SJCRH30 (cell line): ENCODE measurements around the gene CD300LF. TPM values are rescaled to one million over a fixed set of nuclear protein-coding genes. Genes with fewer than 3 reads are reported as not detected.

Experiments used
- DNase-seq, 2 experiments: peaks; one replicate each; pipeline ENCODE4 v3.0.0-alpha.2; 2015 to 2020
- H3K27ac ChIP-seq: fragments of 250-450 bp; sonication (Bioruptor Pico); 2 replicates; pipeline ENCODE4 v1.5.1; 2020; ENCODE audit warnings: mild to moderate bottlenecking, moderate library complexity
- H3K27me3 ChIP-seq: fragments of 250-450 bp; sonication (Bioruptor Pico); 2 replicates; pipeline ENCODE4 v1.5.1; 2020; ENCODE audit warnings: mild to moderate bottlenecking, moderate library complexity
- H3K36me3 ChIP-seq: fragments of 250-450 bp; sonication (Bioruptor Pico); 2 replicates; pipeline ENCODE4 v1.5.1; 2020; ENCODE audit warnings: mild to moderate bottlenecking, moderate library complexity
- H3K4me1 ChIP-seq: fragments of 250-450 bp; sonication (Bioruptor Pico); 2 replicates; pipeline ENCODE4 v1.5.1; 2020; ENCODE audit warnings: mild to moderate bottlenecking, moderate library complexity
- H3K4me3 ChIP-seq: fragments of 250-450 bp; sonication (Bioruptor Pico); 2 replicates; pipeline ENCODE4 v1.5.1; 2020; ENCODE audit warnings: mild to moderate bottlenecking, moderate library complexity
- H3K9me3 ChIP-seq: fragments of 250-450 bp; sonication (Bioruptor Pico); replicated peaks from 2 replicates; pipeline ENCODE4 v1.5.1; 2020; ENCODE audit warnings: mild to moderate bottlenecking, moderate library complexity
- total RNA-seq: library from RNA; depleted of rRNA; stranded (reverse); fragments of >200 nt; shearing (Covaris generic); gene quantifications from 2 replicates; pipeline ENCODE4 v1.2.3, GENCODE V29; 2014

Gene CD300LF
- total RNA-seq, 1 experiment from 2014 or later, result not detected

GRCh38 chr17:74750327-74751069 is 37.8 kb upstream of the CD300LF start:
- H3K9me3 ChIP-seq, result no peaks in the 10 kb centered on the region
- H3K4me1 ChIP-seq, result peaks cover 10% of the 10 kb centered on the region; the same call in 1 of the 2 replicates
- H3K27ac ChIP-seq, result no peak overlapping the region
- no peak overlapping the region; the same call in 1 of the 2 replicates for H3K4me3 ChIP-seq
- DNase-seq, result no peak
- H3K36me3 ChIP-seq, result no peaks in the 10 kb centered on the region
- no peaks in the 10 kb centered on the region for H3K27me3 ChIP-seq

- Histone ChIP-seq H3K27ac (no peak overlapping the region), H3K4me3 (peak overlapping the region; percentile 70), H3K9me3 (no peaks in the 10 kb centered on the region), H3K27me3 (no peaks in the 10 kb centered on the region), H3K36me3 (no peaks in the 10 kb centered on the region), H3K4me1 (peaks cover 6% of the 10 kb centered on the region; the same call in 1 of the 2 replicates)
- DNase-seq, result no peak
Observed at GRCh38 chr17:74750039-74750326, 37.3 kb upstream of the CD300LF start.

DNA sequence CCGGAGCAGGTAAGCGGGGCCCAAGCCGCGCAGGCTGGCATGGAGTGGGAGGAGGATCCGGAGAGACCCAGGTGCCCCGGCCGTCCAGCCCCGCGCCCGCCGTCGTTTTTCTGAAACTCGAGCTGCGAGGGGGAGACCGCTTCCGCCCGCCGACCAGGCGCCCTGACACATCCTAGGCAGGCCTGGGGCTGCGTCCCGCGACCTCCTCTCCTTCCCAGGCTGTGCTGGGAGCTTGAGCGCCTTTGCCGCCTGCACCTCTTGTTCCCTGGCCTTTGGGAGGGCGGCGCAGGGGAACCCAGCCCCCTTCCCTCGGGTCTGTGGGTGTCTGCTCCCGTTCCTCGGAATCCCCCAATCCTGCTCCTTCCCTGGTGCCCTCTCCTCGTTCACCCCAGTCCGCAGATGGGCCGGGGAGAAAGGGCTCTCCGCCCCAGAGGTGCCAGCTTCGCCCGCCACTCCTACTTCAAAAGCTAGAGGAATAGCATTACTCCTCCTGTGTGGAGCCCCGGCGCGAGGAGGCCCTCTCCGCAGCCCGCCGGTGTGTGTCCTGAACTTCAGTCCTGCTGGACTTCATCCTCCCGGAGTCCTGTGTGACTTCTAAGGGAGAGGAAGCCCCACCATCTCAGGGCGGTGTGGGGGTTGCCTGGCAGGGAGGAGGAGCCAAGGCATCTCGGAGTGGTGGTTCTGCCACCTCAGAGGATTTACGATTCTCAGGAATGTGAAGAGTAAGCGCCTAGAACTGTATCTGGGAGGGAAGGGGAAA is 36.7 kb upstream of the CD300LF start:
- no peaks in the 10 kb centered on the region for H3K9me3 ChIP-seq
- no peaks in the 10 kb centered on the region for H3K27me3 ChIP-seq
- H3K4me1 ChIP-seq, result peaks cover 8% of the 10 kb centered on the region; the same call in 1 of the 2 replicates
- H3K27ac ChIP-seq, result no peak overlapping the region
- no peaks in the 10 kb centered on the region for H3K36me3 ChIP-seq
- DNase-seq, result peak; percentile 57 to 59
- H3K4me3 ChIP-seq, result peak overlapping the region; percentile 70

GRCh38 chr17:74748529-74749278 is 36.0 kb upstream of the CD300LF start, which contains the start of gene NHERF1:
TSS of gene NHERF1 (plus strand) at chr17:74748628. CDS start at chr17:74748847, 219 bp downstream.
- no peaks in the 10 kb centered on the region for H3K36me3 ChIP-seq
- H3K4me3 ChIP-seq, result peak within 1 kb of the TSS; percentile 70
- peak; percentile 95 to 98 for DNase-seq
- H3K27ac ChIP-seq, result no peak within 1 kb of the TSS
- no peaks in the 10 kb centered on the region for H3K9me3 ChIP-seq
- H3K27me3 ChIP-seq, result no peaks in the 10 kb centered on the region
- H3K4me1 ChIP-seq, result peaks cover 8% of the 10 kb centered on the region; the same call in 1 of the 2 replicates

DNA sequence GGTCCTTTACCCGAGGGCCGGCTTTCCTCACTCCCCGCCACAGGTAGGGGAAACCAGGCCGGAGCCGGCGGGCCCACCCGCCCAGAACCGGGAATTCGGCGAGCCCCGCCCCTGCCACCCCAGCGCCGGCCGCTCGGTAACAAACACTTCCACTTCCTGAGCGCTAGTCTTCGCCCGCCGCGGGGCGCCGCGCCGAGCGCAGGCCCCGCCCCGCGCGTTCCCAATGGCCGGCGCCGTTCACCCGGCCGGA is 35.5 kb upstream of the CD300LF start:
- Histone ChIP-seq H3K4me3 (peak overlapping the region; percentile 70), H3K27ac (no peak overlapping the region), H3K27me3 (no peaks in the 10 kb centered on the region), H3K4me1 (peaks cover 8% of the 10 kb centered on the region; the same call in 1 of the 2 replicates), H3K9me3 (no peaks in the 10 kb centered on the region), H3K36me3 (no peaks in the 10 kb centered on the region)
- no peak for DNase-seq

GRCh38 chr17:74746922-74747321 is 34.2 kb upstream of the CD300LF start:
- no peak for DNase-seq
- H3K4me1 ChIP-seq, result peaks cover 11% of the 10 kb centered on the region; the same call in 1 of the 2 replicates

DNA sequence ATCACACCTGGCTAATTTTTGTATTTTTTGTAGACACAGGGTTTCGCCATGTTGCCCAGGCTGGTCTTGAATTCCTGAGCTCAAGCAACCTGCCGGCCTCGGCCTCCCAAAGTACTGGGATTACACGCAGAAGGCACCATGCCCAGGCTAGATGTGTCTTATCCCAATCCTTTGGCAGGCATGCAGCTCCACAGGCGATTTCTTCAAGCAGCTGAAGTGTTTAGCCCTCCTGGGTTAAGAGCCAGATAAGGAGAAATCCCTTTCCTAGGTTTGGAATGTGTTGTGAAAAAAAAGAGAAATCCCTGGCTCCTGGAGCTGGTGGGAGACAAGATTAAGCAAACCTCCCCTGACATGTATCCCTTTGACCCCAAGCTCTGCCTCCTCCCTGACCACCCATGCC is 33.7 kb upstream of the CD300LF start:
- no peaks in the 10 kb centered on the region for H3K36me3 ChIP-seq
- no peaks in the 10 kb centered on the region for H3K27me3 ChIP-seq
- peaks cover 11% of the 10 kb centered on the region; the same call in 1 of the 2 replicates for H3K4me1 ChIP-seq
- no peaks in the 10 kb centered on the region for H3K9me3 ChIP-seq
- H3K27ac ChIP-seq, result no peak overlapping the region
- no peak overlapping the region for H3K4me3 ChIP-seq
- no peak for DNase-seq

More at GRCh38 chr17:74746922-74747321, 34.2 kb upstream of the CD300LF start:
- Histone ChIP-seq H3K36me3 (no peaks in the 10 kb centered on the region), H3K9me3 (no peaks in the 10 kb centered on the region), H3K4me3 (no peak overlapping the region), H3K27ac (no peak overlapping the region), H3K27me3 (no peaks in the 10 kb centered on the region)

GRCh38 chr17:74745548-74746177 is 32.9 kb upstream of the CD300LF start:
- H3K27ac ChIP-seq, result no peak overlapping the region
- H3K9me3 ChIP-seq, result no peaks in the 10 kb centered on the region
- H3K4me1 ChIP-seq, result peaks cover 11% of the 10 kb centered on the region; the same call in 1 of the 2 replicates
- H3K4me3 ChIP-seq, result no peak overlapping the region
- no peaks in the 10 kb centered on the region for H3K36me3 ChIP-seq
- H3K27me3 ChIP-seq, result no peaks in the 10 kb centered on the region
- DNase-seq, result no peak

- H3K9me3 ChIP-seq, result no peaks in the 10 kb centered on the region
- H3K36me3 ChIP-seq, result no peaks in the 10 kb centered on the region
- H3K27ac ChIP-seq, result no peak overlapping the region
- peaks cover 9% of the 10 kb centered on the region; the same call in 1 of the 2 replicates for H3K4me1 ChIP-seq
- no peaks in the 10 kb centered on the region for H3K27me3 ChIP-seq
- no peak overlapping the region for H3K4me3 ChIP-seq
- peak; percentile 71 to 88 for DNase-seq
Observed at GRCh38 chr17:74744714-74745547, 32.2 kb upstream of the CD300LF start.

GRCh38 chr17:74744349-74744713 is 31.6 kb upstream of the CD300LF start:
- no peaks in the 10 kb centered on the region for H3K9me3 ChIP-seq
- no peak overlapping the region for H3K4me3 ChIP-seq
- H3K27ac ChIP-seq, result no peak overlapping the region
- peaks cover 9% of the 10 kb centered on the region; the same call in 1 of the 2 replicates for H3K4me1 ChIP-seq
- H3K27me3 ChIP-seq, result no peaks in the 10 kb centered on the region
- H3K36me3 ChIP-seq, result no peaks in the 10 kb centered on the region
- DNase-seq, result no peak

GRCh38 chr17:74743755-74744154 is 31.0 kb upstream of the CD300LF start:
- H3K27me3 ChIP-seq, result no peaks in the 10 kb centered on the region

GRCh38 chr17:74742978-74743545 is 30.3 kb upstream of the CD300LF start:
- Histone ChIP-seq H3K36me3 (no peaks in the 10 kb centered on the region), H3K4me1 (peaks cover 18% of the 10 kb centered on the region), H3K27me3 (no peaks in the 10 kb centered on the region), H3K9me3 (no peaks in the 10 kb centered on the region), H3K27ac (no peak overlapping the region), H3K4me3 (no peak overlapping the region)
- no peak for DNase-seq

More at GRCh38 chr17:74743755-74744154, 31.0 kb upstream of the CD300LF start:
- Histone ChIP-seq H3K9me3 (no peaks in the 10 kb centered on the region), H3K4me3 (no peak overlapping the region), H3K4me1 (peaks cover 13% of the 10 kb centered on the region), H3K36me3 (no peaks in the 10 kb centered on the region), H3K27ac (no peak overlapping the region)
- no peak for DNase-seq

DNA sequence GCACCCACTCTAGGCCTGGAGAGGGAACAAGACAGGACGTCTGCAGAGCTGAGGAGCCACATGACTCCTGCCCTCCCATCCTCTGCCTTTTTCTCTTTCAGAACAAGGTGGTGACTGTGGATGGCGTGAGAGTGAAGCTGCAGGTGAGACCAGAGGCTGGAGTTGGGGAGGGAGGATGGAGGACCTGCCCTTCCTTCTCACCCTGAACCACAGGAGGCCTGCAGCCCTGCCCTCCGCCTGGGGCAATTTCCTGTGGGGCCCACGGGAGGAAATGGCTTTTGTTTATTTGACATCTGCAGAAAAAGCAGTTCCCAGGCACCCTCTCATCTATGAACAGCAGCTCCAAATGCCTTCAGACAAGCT is 29.4 kb upstream of the CD300LF start:
- DNase-seq, result peak; percentile 52 to 71
- no peak overlapping the region for H3K4me3 ChIP-seq
- peaks cover 23% of the 10 kb centered on the region for H3K4me1 ChIP-seq
- no peak overlapping the region for H3K27ac ChIP-seq
- H3K27me3 ChIP-seq, result peaks cover 5% of the 10 kb centered on the region; the same call in 1 of the 2 replicates
- H3K9me3 ChIP-seq, result no peaks in the 10 kb centered on the region
- H3K36me3 ChIP-seq, result no peaks in the 10 kb centered on the region
